GM19239 (cell line): Measurements from ENCODE around the gene MYT1.
A peak's percentile ranks its signal among the peaks of the same experiment; 100 is the strongest.

Experiments
- DNase-seq: peaks from one replicate; pipeline ENCODE4 v3.0.0; 2011; ENCODE audit warnings: low spot score; ENCODE audit not compliant: insufficient read length
- FAIRE-seq: peaks from 2 replicates; lab custom pipeline; 2011; peaks lifted over from hg19 to GRCh38; lab: Jason Lieb, UNC

MYT1 gene

DNA sequence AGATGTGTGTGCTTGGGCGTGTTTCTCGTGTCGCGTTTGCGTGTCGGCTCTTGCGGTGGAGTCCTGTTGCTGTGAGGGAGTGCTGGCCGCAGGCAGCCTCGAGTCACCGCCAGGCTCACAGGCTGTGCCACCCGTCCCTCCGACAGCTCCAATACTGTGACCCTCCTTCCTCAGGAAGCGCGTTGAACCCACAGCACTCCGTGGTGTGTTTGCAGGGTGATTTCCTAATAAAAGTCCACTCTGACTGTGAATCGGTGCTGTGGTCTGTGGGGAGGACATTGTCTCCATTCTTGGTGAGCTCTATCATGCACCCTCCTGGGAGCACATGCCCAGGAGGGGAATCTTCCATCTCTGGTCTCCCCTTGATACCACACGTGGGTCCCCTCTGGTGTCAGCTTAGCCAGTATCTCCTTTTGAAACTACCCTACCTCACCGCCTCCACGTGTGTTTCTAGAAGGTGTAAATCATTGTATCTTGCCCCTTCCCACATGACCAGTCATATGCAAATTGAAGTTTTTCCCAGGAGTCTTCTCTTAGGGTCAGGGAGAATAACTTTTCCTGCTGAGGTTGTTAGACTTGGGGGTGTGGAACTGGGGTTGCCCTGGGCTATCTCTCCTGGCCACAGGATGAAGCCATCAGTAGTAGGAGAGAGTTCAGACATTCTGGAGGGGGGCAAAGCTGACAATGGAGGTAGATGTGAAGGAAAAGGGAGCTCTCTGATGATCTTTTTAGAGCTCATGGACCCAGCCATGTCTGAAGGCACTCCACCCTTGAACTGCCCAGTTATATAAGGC lies 77.9 kb downstream of the MYT1 start:
- no peak for FAIRE-seq

GRCh38 chr20:64242797-64243475 lies 78.7 kb downstream of the MYT1 start:
- DNase-seq (no peak), FAIRE-seq (no peak)

More for the DNA sequence above, 77.9 kb downstream of the MYT1 start:
- DNase-seq: no peak

- DNase-seq: no peak
- FAIRE-seq: no peak
These were observed 80.1 kb downstream of the MYT1 start for GRCh38 chr20:64244281-64244805.

- FAIRE-seq (no peak), DNase-seq (no peak)
These were observed 80.8 kb downstream of the MYT1 start for GRCh38 chr20:64244870-64245603.

- no peak for FAIRE-seq
- DNase-seq: no peak
These were observed 81.7 kb downstream of the MYT1 start for GRCh38 chr20:64245746-64246595.

DNA sequence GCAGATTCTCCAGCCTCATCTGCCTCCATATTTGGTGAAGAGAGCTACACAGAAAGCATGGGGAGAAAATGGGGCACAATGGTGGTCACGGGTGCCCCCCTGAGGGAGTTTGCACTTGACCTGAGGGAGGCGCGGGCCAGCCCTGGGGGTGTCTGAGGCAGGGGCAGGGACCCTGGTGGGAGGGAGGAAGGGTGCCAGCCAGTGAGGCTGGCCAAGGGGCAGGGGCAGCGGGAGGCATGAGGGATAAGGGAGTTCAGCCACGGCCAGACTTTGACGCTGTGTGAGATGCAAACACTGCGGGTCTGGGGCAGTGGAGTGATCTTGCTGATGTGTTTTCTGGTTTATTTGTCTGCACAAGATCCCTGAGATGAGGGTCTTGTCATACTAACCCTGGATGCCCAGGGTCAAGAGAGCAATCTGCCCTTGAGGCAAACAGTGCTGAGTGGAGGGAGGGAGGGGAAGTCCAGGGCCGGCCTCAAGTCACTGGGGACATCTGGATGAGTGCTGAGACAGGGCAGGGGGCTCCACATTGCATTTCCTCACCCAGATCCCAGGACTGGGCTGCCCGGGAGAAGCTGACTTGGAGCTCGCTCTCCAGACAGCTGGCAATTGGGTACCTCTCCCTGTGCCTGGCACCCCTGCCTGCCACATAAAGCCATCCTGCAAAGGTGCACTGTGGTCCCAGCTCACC lies 82.5 kb downstream of the MYT1 start:
- no peak for DNase-seq
- no peak for FAIRE-seq

- no peak for DNase-seq
- no peak for FAIRE-seq
These were observed 83.0 kb downstream of the MYT1 start for GRCh38 chr20:64247307-64247618.

DNA sequence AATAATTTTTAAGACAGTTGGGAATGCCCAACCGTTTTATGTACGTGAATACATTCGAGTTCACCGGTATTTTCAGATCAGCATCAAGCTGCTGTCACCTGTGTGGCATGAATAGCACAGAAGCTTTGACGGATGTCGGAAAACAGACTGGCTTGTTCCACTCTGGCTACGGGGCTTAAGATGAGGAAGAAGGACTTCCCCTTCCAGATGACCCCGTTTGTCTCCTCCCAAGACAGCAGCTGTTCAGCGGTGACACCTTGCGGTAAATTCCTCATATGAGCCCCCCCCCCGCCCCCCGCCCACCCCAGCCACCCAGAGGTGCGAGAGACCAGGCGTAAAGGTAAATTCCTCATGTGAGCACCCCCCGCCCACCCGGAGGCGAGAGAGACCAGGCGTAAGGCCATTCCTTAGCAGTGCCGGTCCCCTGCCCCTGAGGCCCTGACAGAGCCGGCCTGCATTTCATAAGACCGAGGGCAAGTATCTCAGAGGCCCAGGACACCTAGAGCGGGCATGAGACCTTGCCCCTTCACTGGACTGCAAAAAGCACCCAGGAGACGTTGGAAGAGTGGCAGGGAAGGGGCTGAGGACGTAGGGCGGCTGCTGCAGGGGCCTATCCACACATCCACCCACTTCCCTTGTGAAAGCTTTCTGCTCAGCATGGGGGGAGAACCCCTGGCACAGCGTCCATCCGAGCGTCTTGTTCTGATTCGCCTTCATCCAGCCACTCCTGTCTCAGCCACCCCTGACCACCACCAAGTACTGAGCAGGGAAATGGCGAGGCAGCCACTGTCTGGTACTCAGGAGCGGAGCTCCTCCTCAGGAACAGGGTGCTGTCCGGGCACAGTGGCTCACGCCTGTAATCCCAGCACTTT lies 84.0 kb downstream of the MYT1 start:
- DNase-seq (no peak), FAIRE-seq (no peak)

DNA sequence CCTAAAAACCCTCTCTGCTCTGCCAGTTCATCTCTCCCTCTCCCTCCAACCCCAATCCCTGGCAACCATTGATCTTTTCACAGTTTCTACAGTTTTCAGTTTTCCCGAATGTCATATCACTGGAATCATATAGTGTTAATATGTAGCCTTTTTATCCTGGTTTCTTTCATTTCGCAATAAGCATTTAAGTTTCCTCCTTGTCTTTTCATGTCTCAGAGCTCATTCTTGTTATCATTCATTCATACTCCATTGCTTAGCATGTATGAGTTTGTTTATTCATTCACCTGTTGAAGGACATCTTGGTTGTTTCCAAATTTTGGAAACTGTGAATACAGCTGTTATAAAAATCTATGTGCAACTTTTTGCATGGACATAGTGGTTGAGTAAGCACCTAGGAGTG lies 85.8 kb downstream of the MYT1 start:
- FAIRE-seq (no peak), DNase-seq (no peak)

GRCh38 chr20:64253000-64253383 lies 88.7 kb downstream of the MYT1 start:
- DNase-seq (no peak), FAIRE-seq (no peak)

DNA sequence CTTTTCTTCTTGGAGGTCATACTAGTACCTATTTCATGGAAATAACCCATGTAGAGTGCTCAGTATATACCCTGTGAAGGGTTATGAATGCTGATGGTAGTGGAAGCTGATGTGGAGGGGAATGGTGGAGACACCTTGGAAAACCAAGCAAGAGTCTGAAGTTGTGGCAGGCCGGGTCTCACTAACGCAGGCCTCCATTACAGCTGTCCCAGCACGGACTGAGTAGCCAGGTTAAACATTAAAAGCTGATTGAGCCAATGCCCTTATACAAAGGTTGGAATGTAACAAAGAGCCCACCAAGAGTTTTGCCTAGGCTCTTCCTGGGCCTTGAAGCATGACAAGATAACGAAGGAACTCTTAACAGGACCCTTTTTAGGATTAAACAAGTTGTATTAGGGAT lies 89.2 kb downstream of the MYT1 start:
- no peak for FAIRE-seq
- DNase-seq: no peak

- FAIRE-seq: no peak
- DNase-seq: no peak
These were observed 89.9 kb downstream of the MYT1 start for GRCh38 chr20:64254156-64254555.

- FAIRE-seq (no peak), DNase-seq (no peak)
These were observed 90.5 kb downstream of the MYT1 start for GRCh38 chr20:64254571-64255360.

DNA sequence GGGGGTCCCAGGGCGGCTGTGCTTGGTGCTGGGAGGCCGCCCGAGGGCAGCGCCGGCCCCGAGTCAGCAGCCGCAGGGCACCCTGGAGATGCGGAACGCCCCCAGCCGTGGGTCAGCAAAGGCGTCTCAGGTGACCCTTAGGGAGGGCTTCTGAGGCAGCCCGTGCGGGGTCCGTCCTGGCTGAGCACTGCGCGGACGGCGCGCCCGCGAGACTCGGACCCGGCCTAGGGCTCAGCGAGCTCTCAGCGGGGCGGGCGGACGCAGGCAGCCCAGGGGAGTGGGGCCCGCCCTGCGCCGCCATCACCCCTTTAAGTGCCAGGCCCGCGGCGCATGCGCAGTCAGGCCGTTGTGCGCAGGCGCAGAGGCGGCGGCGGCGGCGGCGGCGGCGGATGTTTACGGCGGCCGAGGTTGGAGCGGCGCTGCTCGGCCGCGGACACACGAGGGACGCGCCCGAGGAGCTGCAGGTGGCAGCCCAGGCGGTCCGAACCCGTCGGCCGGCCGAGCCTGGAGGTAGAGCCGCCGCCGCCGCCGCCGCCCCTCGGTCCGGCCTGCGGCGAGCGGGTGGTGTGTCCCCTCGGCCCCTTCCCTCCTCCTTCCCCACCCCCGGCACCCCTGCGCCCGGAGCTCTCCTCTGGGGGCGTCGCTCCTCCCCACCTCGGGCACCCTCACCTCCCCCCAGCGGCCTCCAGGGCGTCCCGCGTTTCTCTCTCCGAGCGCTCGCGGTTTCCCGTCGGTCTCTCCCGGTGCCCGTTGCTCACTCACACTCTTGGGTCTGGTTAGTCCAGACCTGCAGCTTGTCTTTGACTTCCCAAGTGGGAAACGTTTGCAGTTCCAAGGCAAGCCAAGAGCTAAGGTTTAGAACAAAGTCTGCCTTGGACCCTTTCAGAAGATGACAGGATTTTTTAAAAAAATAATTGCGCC lies 91.4 kb downstream of the MYT1 start, which contains the start of gene PCMTD2:
TSS of gene PCMTD2 (plus strand) at position 388 of the 921 bp plus-strand sequence. CDS start 4,218 bp downstream, outside the sequence.
- DNase-seq (peak; percentile 95), FAIRE-seq (peak; percentile 52)

- FAIRE-seq: no peak
- no peak for DNase-seq
These were observed 92.2 kb downstream of the MYT1 start for GRCh38 chr20:64256282-64256935.

GRCh38 chr20:64257107-64257757 lies 93.0 kb downstream of the MYT1 start:
- no peak for FAIRE-seq
- no peak for DNase-seq
